OCI-LY7 (cell line): ENCODE results near the gene MICALL2. TPM values are rescaled to one million over a fixed set of nuclear protein-coding genes. Genes with fewer than 3 reads are reported as not detected.

ENCODE experiments used
- BruUV-seq: library from RNA; stranded (reverse); fragments of 400-500 nt; replicated peaks from 2 replicates; lab custom pipeline; 2021; lab: Mats Ljungman, UMichigan
- CTCF ChIA-PET: fragments of 300-600 bp; sonication (Branson Sonifier 250); formaldehyde crosslinking; loops from one replicate; lab custom pipeline; 2022; ENCODE audit warnings: antibody characterized with exemption; ENCODE audit not compliant: unreplicated experiment; lab: Charles Lee
- POLR2A ChIA-PET: fragments of 300-600 bp; sonication (Branson Sonifier 250); formaldehyde crosslinking; loops from one replicate; lab custom pipeline; 2022; ENCODE audit warnings: antibody characterized with exemption; lab: Charles Lee
- DNase-seq: peaks from one replicate; pipeline ENCODE4 v3.0.0-alpha.2; 2015; ENCODE audit warnings: low spot score
- H2AFZ ChIP-seq: fragments of 200-600 bp; sonication (generic), shearing (Covaris generic); 2 replicates; pipeline ENCODE4 v1.6.1; 2014; ENCODE audit warnings: mild to moderate bottlenecking, antibody characterized with exemption, low read length, moderate library complexity
- H3K27ac ChIP-seq: fragments of 200-600 bp; sonication (generic); 2 replicates; pipeline ENCODE4 v1.5.1; 2014; ENCODE audit warnings: mixed run types, low read depth, mild to moderate bottlenecking, moderate library complexity, low read length, inconsistent platforms; ENCODE audit not compliant: poor library complexity, severe bottlenecking
- H3K36me3 ChIP-seq: fragments of 200-600 bp; sonication (generic); 2 replicates; pipeline ENCODE4 v1.6.1; 2014; ENCODE audit warnings: mild to moderate bottlenecking, antibody characterized with exemption, low read length, moderate library complexity, mixed read lengths; ENCODE audit not compliant: insufficient read depth
- H3K4me1 ChIP-seq: fragments of 200-600 bp; sonication (generic); 2 replicates; pipeline ENCODE4 v1.5.1; 2014; ENCODE audit warnings: mild to moderate bottlenecking, low read length; ENCODE audit not compliant: insufficient read depth, poor library complexity, severe bottlenecking
- H3K4me2 ChIP-seq: fragments of 200-600 bp; sonication (generic); 2 replicates; pipeline ENCODE4 v1.6.1; 2014; ENCODE audit warnings: mild to moderate bottlenecking, low read length
- H3K4me3 ChIP-seq: fragments of 200-600 bp; sonication (generic); 2 replicates; pipeline ENCODE4 v1.5.1; 2014; ENCODE audit warnings: mild to moderate bottlenecking, low read depth, low read length; ENCODE audit not compliant: poor library complexity, severe bottlenecking
- H3K79me2 ChIP-seq: fragments of 200-600 bp; sonication (generic); 2 replicates; pipeline ENCODE4 v1.6.1; 2016; ENCODE audit warnings: low read depth, mild to moderate bottlenecking, low read length, moderate library complexity, mixed read lengths; ENCODE audit not compliant: insufficient read depth
- H3K9me2 ChIP-seq: fragments of 200-600 bp; sonication (generic); 2 replicates; pipeline ENCODE4 v1.6.1; 2016; ENCODE audit warnings: mild to moderate bottlenecking, low read length, mixed read lengths; ENCODE audit not compliant: insufficient read depth
- H3K9me3 ChIP-seq: fragments of 200-600 bp; sonication (generic); 2 replicates; pipeline ENCODE4 v1.6.1; 2014; ENCODE audit warnings: mild to moderate bottlenecking, mixed run types, low read length, mixed read lengths
- H4K20me1 ChIP-seq: fragments of 200-600 bp; sonication (generic); 2 replicates; pipeline ENCODE4 v1.6.1; 2014; ENCODE audit warnings: mild to moderate bottlenecking, antibody characterized with exemption, low read length, moderate library complexity, mixed read lengths; ENCODE audit not compliant: insufficient read depth
- EZH2phosphoT487 ChIP-seq: fragments of 200-600 bp; sonication (generic); IDR thresholded peaks from 2 replicates; pipeline ENCODE4 v1.6.1; 2018; ENCODE audit warnings: low read depth, borderline replicate concordance, mild to moderate bottlenecking, mixed run types, antibody characterized with exemption, low read length, moderate library complexity, mixed read lengths
- intact Hi-C: fragments of 100-400 bp; cut with micrococcal nuclease; formaldehyde crosslinking; loops from one replicate; pipeline ENCODE4 v1.10.0; 2022; ENCODE audit not compliant: unreplicated experiment
- total RNA-seq, 2 experiments: library from RNA; depleted of rRNA in 1 of 2; stranded (reverse); fragments of >200 nt in 1 of 2; shearing (Covaris generic) in 1 of 2; gene quantifications; 2 replicates each; pipeline ENCODE4 v1.2.3, GENCODE V29; 2014 to 2022
- TF ChIP-seq, protein P1 (sequence below): fragments of 200-600 bp; sonication (generic); conservative IDR thresholded peaks from 2 replicates; pipeline ENCODE4 v1.5.1; 2014; ENCODE audit warnings: mild to moderate bottlenecking, antibody characterized with exemption, low read length, moderate library complexity, mixed read lengths

The MICALL2 gene
- total RNA-seq, 2 experiments from 2014 or later: 1.4 to 4.5 TPM

DNA sequence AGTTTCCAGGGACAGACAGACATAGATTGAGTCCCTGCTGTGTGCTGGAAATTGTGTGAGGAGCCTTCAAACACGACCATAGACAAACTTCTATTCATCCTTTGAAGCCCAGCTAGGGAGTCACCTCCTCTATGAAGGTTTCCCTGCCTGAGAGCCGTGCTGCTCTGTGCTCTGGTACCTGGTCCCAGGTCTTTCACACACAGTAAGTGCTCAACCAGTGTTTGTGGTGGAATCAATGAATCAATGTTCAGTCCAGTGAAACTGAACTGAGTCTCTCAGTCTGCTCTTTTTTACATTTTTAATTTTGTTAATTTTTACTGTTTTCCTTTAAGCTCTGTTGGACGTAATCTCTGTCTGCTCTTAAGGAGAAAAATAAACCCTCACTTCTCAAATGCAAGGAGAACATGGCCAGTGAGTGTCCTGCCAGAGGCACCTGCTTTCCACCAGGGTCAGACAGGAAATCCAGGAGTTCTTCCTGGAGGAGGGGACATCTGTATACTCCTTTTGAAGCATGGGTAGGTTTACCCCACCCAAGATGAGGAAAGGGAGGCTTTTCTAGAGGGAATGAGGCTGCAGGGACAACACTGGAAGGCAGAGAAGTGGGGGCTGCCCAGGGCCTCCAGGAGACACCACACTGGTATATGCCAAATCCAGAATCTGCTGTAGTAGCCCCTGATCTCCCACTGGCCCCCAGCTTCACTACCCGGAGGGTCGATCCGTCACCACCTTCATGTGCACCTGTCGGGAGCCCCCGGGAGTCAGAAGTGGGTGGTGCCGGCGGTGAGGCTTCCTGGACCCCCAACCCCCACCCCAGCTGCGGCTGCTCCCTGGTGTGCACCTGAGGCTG lies 56.3 kb downstream of the MICALL2 start:
- Histone ChIP-seq H3K79me2 (no peaks in the 10 kb centered on the region), H3K9me3 (no peaks in the 10 kb centered on the region), H3K4me1 (no peaks in the 10 kb centered on the region), H2AFZ (no peak overlapping the region), H3K9me2 (no peaks in the 10 kb centered on the region), H4K20me1 (no peaks in the 10 kb centered on the region), H3K4me3 (no peak overlapping the region), H3K27ac (no peak overlapping the region), H3K4me2 (no peak overlapping the region), H3K36me3 (no peaks in the 10 kb centered on the region)
- POLR2A ChIA-PET: interaction anchor here (0.6 kb wide), 1 partner anchor 121 kb away, joined by 4 read pairs; no protein-coding TSS in a partner anchor
- CTCF ChIA-PET: no interaction called here
- intact Hi-C loops: no loop called here
- TF ChIP-seq, protein P1, sequence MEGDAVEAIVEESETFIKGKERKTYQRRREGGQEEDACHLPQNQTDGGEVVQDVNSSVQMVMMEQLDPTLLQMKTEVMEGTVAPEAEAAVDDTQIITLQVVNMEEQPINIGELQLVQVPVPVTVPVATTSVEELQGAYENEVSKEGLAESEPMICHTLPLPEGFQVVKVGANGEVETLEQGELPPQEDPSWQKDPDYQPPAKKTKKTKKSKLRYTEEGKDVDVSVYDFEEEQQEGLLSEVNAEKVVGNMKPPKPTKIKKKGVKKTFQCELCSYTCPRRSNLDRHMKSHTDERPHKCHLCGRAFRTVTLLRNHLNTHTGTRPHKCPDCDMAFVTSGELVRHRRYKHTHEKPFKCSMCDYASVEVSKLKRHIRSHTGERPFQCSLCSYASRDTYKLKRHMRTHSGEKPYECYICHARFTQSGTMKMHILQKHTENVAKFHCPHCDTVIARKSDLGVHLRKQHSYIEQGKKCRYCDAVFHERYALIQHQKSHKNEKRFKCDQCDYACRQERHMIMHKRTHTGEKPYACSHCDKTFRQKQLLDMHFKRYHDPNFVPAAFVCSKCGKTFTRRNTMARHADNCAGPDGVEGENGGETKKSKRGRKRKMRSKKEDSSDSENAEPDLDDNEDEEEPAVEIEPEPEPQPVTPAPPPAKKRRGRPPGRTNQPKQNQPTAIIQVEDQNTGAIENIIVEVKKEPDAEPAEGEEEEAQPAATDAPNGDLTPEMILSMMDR: no peak
- TF ChIP-seq EZH2phosphoT487: no peak
- no TSS peak for BruUV-seq
- DNase-seq: no peak

DNA sequence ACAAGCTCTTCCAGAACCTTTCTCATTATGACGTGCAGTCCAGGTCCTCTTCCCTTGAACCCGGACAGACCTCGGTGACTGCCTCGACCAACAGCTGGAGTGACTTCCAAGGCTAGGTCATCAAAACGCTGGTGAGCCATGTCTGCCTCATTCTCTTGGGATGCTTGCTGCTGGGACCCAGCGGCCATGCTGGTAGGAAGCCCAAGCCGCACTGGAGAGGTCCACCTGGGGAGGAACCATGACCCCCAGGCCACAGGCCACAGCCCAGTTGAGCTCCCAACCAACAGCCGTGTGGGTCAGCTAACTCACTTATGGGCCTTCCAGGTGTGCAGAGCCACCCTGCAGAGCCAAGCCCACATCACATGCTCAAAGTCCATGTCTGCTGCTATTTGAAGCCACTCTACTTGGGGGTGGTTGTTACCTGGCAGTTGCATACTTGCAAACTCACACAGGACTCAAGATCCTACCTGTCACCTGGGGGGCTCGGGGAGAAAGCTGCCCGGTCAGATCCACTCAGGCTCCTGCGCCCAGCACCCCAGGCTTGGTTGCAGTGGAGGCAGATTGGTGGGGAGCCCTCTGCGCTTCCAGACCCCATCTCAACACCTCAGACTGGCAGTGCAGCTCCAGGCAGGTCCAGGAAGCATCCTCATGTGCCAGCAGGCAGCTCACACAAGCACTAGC lies 57.0 kb downstream of the MICALL2 start:
- Histone ChIP-seq H3K4me1 (no peaks in the 10 kb centered on the region), H3K4me3 (no peak overlapping the region), H2AFZ (no peak overlapping the region), H3K9me3 (no peaks in the 10 kb centered on the region), H3K4me2 (no peak overlapping the region), H3K27ac (no peak overlapping the region), H3K9me2 (no peaks in the 10 kb centered on the region), H4K20me1 (no peaks in the 10 kb centered on the region), H3K36me3 (no peaks in the 10 kb centered on the region), H3K79me2 (no peaks in the 10 kb centered on the region)
- no peak for DNase-seq
- no peak for TF ChIP-seq EZH2phosphoT487
- TF ChIP-seq, protein P1: no peak
- CTCF ChIA-PET: no interaction called here
- POLR2A ChIA-PET: interaction anchor here (0.6 kb wide), 1 partner anchor 121 kb away, joined by 4 read pairs; no protein-coding TSS in a partner anchor
- intact Hi-C loops: no loop called here
- no TSS peak for BruUV-seq
